ENCODE results near the gene ADAMTSL1. TPM values are rescaled to one million over a fixed set of nuclear protein-coding genes. Genes with fewer than 3 reads are reported as not detected.

The ADAMTSL1 gene
- total RNA-seq, 1 experiment from 2014 or later = 0.94 TPM

DNA sequence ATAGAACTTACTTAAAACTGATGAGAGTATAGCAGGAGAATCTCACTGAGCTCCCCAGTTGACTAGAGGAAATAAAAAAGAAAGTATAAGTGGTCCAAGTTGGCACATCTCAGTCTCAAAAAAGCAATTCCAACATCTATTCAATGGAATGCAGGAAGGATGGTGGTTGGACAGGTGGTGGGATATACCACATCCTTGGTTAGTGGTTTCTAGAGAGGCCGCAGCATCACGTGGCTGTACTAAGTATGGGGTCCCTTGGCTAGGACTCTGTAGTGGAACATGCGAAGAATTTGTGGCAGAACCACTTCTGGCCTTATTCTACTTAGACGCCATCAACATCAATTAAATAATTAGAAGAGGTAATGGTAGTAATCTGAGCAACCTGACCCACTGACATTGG lies 326.6 kb downstream of the ADAMTSL1 start:
- Mint-ChIP-seq H3K27ac (no peak overlapping the region), H3K27me3 (ENCODE audit: low read depth) (no peaks in the 10 kb centered on the region), H3K36me3 (no peaks in the 10 kb centered on the region), H3K4me1 (peaks cover 24% of the 10 kb centered on the region), H3K4me3 (no peak overlapping the region), H3K9me3 (peaks cover 6% of the 10 kb centered on the region)
- CTCF ChIA-PET = no interaction called here
- POLR2A ChIA-PET = no interaction called here
- DNase-seq (ENCODE audit: low spot score) (no peak), ATAC-seq (no peak)
- no peak for TF ChIP-seq SMAD3 (CRISPR knock-in tag; IDR thresholded peaks at IDR 0.05; ENCODE audit: borderline replicate concordance)
- no peak for TF ChIP-seq NFYB (CRISPR knock-in tag; conservative IDR thresholded peaks at IDR 0.05; ENCODE audit: low read depth)
- no peak for TF ChIP-seq OVOL2 (CRISPR knock-in tag; IDR thresholded peaks at IDR 0.05; ENCODE audit: borderline replicate concordance)
- TF ChIP-seq NFE2L1 (CRISPR knock-in tag; IDR thresholded peaks at IDR 0.05) = no peak
- TF ChIP-seq, protein P1, sequence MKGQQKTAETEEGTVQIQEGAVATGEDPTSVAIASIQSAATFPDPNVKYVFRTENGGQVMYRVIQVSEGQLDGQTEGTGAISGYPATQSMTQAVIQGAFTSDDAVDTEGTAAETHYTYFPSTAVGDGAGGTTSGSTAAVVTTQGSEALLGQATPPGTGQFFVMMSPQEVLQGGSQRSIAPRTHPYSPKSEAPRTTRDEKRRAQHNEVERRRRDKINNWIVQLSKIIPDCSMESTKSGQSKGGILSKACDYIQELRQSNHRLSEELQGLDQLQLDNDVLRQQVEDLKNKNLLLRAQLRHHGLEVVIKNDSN (CRISPR knock-in tag; IDR thresholded peaks at IDR 0.05) = no peak
- no peak for TF ChIP-seq RORB (CRISPR knock-in tag; IDR thresholded peaks at IDR 0.05)
- TF ChIP-seq, protein P2, sequence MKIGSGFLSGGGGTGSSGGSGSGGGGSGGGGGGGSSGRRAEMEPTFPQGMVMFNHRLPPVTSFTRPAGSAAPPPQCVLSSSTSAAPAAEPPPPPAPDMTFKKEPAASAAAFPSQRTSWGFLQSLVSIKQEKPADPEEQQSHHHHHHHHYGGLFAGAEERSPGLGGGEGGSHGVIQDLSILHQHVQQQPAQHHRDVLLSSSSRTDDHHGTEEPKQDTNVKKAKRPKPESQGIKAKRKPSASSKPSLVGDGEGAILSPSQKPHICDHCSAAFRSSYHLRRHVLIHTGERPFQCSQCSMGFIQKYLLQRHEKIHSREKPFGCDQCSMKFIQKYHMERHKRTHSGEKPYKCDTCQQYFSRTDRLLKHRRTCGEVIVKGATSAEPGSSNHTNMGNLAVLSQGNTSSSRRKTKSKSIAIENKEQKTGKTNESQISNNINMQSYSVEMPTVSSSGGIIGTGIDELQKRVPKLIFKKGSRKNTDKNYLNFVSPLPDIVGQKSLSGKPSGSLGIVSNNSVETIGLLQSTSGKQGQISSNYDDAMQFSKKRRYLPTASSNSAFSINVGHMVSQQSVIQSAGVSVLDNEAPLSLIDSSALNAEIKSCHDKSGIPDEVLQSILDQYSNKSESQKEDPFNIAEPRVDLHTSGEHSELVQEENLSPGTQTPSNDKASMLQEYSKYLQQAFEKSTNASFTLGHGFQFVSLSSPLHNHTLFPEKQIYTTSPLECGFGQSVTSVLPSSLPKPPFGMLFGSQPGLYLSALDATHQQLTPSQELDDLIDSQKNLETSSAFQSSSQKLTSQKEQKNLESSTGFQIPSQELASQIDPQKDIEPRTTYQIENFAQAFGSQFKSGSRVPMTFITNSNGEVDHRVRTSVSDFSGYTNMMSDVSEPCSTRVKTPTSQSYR (CRISPR knock-in tag; IDR thresholded peaks at IDR 0.05) = no peak
- TF ChIP-seq, protein P3, sequence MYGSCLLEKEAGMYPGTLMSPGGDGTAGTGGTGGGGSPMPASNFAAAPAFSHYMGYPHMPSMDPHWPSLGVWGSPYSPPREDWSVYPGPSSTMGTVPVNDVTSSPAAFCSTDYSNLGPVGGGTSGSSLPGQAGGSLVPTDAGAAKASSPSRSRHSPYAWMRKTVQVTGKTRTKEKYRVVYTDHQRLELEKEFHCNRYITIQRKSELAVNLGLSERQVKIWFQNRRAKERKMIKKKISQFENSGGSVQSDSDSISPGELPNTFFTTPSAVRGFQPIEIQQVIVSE (CRISPR knock-in tag; IDR thresholded peaks at IDR 0.05; ENCODE audit: borderline replicate concordance) = no peak
- TF ChIP-seq, protein P4, sequence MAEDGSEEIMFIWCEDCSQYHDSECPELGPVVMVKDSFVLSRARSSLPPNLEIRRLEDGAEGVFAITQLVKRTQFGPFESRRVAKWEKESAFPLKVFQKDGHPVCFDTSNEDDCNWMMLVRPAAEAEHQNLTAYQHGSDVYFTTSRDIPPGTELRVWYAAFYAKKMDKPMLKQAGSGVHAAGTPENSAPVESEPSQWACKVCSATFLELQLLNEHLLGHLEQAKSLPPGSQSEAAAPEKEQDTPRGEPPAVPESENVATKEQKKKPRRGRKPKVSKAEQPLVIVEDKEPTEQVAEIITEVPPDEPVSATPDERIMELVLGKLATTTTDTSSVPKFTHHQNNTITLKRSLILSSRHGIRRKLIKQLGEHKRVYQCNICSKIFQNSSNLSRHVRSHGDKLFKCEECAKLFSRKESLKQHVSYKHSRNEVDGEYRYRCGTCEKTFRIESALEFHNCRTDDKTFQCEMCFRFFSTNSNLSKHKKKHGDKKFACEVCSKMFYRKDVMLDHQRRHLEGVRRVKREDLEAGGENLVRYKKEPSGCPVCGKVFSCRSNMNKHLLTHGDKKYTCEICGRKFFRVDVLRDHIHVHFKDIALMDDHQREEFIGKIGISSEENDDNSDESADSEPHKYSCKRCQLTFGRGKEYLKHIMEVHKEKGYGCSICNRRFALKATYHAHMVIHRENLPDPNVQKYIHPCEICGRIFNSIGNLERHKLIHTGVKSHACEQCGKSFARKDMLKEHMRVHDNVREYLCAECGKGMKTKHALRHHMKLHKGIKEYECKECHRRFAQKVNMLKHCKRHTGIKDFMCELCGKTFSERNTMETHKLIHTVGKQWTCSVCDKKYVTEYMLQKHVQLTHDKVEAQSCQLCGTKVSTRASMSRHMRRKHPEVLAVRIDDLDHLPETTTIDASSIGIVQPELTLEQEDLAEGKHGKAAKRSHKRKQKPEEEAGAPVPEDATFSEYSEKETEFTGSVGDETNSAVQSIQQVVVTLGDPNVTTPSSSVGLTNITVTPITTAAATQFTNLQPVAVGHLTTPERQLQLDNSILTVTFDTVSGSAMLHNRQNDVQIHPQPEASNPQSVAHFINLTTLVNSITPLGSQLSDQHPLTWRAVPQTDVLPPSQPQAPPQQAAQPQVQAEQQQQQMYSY (CRISPR knock-in tag; IDR thresholded peaks at IDR 0.05) = no peak
- no peak for TF ChIP-seq NFATC4 (CRISPR knock-in tag; IDR thresholded peaks at IDR 0.05)
- no peak for TF ChIP-seq SMAD4 (CRISPR knock-in tag; IDR thresholded peaks at IDR 0.05)

DNA sequence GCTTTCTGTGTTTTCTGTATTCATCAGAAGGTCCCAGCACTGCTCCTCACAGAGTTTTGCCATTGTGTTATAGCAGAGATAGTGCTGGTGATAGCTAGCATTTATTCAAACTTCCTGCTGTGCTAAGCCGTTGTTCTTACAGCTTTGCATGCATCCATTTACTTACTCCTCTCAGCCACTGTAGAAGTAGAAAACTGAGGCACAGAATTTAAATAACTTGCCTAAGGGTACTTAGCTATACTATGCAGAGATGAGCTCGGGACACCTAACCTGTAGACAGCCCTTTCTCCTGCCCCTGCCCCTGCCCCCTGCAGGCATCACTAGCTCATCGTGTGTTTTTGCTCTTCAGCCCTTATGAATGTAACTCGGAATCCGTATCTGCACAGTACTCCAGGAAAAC lies 331.4 kb downstream of the ADAMTSL1 start:
- ChIA-PET CTCF (interaction anchor here (0.6 to 1.4 kb wide), 6 partner anchors 15 to 660 kb away, joined by 3 to 6 read pairs (median 4); no protein-coding TSS in a partner anchor), POLR2A (no interaction called here)
- Mint-ChIP-seq H3K36me3 (no peaks in the 10 kb centered on the region), H3K4me1 (peaks cover 23% of the 10 kb centered on the region), H3K4me3 (no peak overlapping the region), H3K27ac (peak overlapping the region; percentile 58; the same call in 1 of the 2 replicates), H3K9me3 (peaks cover 6% of the 10 kb centered on the region), H3K27me3 (ENCODE audit: low read depth) (no peaks in the 10 kb centered on the region)
- ATAC-seq = peak; percentile 82
- DNase-seq (ENCODE audit: low spot score) = no peak
- TF ChIP-seq, protein P5, sequence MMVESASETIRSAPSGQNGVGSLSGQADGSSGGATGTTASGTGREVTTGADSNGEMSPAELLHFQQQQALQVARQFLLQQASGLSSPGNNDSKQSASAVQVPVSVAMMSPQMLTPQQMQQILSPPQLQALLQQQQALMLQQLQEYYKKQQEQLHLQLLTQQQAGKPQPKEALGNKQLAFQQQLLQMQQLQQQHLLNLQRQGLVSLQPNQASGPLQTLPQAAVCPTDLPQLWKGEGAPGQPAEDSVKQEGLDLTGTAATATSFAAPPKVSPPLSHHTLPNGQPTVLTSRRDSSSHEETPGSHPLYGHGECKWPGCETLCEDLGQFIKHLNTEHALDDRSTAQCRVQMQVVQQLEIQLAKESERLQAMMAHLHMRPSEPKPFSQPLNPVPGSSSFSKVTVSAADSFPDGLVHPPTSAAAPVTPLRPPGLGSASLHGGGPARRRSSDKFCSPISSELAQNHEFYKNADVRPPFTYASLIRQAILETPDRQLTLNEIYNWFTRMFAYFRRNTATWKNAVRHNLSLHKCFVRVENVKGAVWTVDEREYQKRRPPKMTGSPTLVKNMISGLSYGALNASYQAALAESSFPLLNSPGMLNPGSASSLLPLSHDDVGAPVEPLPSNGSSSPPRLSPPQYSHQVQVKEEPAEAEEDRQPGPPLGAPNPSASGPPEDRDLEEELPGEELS (CRISPR knock-in tag; IDR thresholded peaks at IDR 0.05) = no peak
- TF ChIP-seq ZNF396 (CRISPR knock-in tag; IDR thresholded peaks at IDR 0.05; ENCODE audit: borderline replicate concordance) (no peak), NFE2L1 (CRISPR knock-in tag; IDR thresholded peaks at IDR 0.05) (no peak), NFATC4 (CRISPR knock-in tag; IDR thresholded peaks at IDR 0.05) (no peak), MYBL2 (CRISPR knock-in tag; IDR thresholded peaks at IDR 0.05) (no peak), FOXP1 (CRISPR knock-in tag; IDR thresholded peaks at IDR 0.05; ENCODE audit: borderline replicate concordance) (no peak), ELF4 (CRISPR knock-in tag; IDR thresholded peaks at IDR 0.05; ENCODE audit: low read depth) (no peak), ZNF232 (CRISPR knock-in tag; IDR thresholded peaks at IDR 0.05) (no peak)
- TF ChIP-seq, protein P6, sequence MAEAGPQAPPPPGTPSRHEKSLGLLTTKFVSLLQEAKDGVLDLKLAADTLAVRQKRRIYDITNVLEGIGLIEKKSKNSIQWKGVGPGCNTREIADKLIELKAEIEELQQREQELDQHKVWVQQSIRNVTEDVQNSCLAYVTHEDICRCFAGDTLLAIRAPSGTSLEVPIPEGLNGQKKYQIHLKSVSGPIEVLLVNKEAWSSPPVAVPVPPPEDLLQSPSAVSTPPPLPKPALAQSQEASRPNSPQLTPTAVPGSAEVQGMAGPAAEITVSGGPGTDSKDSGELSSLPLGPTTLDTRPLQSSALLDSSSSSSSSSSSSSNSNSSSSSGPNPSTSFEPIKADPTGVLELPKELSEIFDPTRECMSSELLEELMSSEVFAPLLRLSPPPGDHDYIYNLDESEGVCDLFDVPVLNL (CRISPR knock-in tag; IDR thresholded peaks at IDR 0.05; ENCODE audit: borderline replicate concordance, low read depth) = no peak
- TF ChIP-seq, protein P7, sequence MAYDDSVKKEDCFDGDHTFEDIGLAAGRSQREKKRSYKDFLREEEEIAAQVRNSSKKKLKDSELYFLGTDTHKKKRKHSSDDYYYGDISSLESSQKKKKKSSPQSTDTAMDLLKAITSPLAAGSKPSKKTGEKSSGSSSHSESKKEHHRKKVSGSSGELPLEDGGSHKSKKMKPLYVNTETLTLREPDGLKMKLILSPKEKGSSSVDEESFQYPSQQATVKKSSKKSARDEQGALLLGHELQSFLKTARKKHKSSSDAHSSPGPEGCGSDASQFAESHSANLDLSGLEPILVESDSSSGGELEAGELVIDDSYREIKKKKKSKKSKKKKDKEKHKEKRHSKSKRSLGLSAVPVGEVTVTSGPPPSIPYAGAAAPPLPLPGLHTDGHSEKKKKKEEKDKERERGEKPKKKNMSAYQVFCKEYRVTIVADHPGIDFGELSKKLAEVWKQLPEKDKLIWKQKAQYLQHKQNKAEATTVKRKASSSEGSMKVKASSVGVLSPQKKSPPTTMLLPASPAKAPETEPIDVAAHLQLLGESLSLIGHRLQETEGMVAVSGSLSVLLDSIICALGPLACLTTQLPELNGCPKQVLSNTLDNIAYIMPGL (CRISPR knock-in tag; IDR thresholded peaks at IDR 0.05) = no peak
- TF ChIP-seq, protein P2 (CRISPR knock-in tag; IDR thresholded peaks at IDR 0.05) = no peak
